Karpas-422 (cell line): ENCODE data around the gene TBCD. TPM values are rescaled to one million over a fixed set of nuclear protein-coding genes. Genes with fewer than 3 reads are reported as not detected.
A peak's percentile ranks its signal among the peaks of the same experiment; 100 is the strongest.

Source experiments
- DNase-seq: peaks from one replicate; pipeline ENCODE4 v3.0.0-alpha.2; 2015
- H2AFZ ChIP-seq: fragments of 200-600 bp; sonication (generic); 2 replicates; pipeline ENCODE4 v1.6.1; 2014; ENCODE audit warnings: antibody characterized with exemption, low read length, mixed read lengths
- H3K27ac ChIP-seq: fragments of 200-600 bp; sonication (generic); 2 replicates; pipeline ENCODE4 v1.5.1; 2014; ENCODE audit warnings: mild to moderate bottlenecking, low read length, moderate library complexity
- H3K27me3 ChIP-seq: fragments of 200-600 bp; sonication (generic); 2 replicates; pipeline ENCODE4 v1.6.1; 2014; ENCODE audit warnings: low read length, mixed read lengths
- H3K36me3 ChIP-seq: fragments of 200-600 bp; sonication (generic); 2 replicates; pipeline ENCODE4 v1.6.1; 2014; ENCODE audit warnings: low read length, mixed read lengths; ENCODE audit not compliant: insufficient read depth
- H3K4me1 ChIP-seq: fragments of 200-600 bp; sonication (generic); 2 replicates; pipeline ENCODE4 v1.6.1; 2014; ENCODE audit warnings: mild to moderate bottlenecking, low read length, mixed read lengths
- H3K4me2 ChIP-seq: fragments of 200-600 bp; sonication (generic); 2 replicates; pipeline ENCODE4 v1.6.1; 2014; ENCODE audit warnings: low read length, low read depth, mild to moderate bottlenecking; ENCODE audit not compliant: poor library complexity, severe bottlenecking
- H3K4me3 ChIP-seq: fragments of 200-600 bp; sonication (generic); 2 replicates; pipeline ENCODE4 v1.5.1; 2014; ENCODE audit warnings: mild to moderate bottlenecking, antibody characterized with exemption, low read length, mixed read lengths
- H3K79me2 ChIP-seq: fragments of 200-600 bp; sonication (generic); 2 replicates; pipeline ENCODE4 v1.6.1; 2014; ENCODE audit warnings: mild to moderate bottlenecking, low read length, mixed read lengths
- H3K9ac ChIP-seq: fragments of 200-600 bp; sonication (generic); 2 replicates; pipeline ENCODE4 v1.6.0; 2014; ENCODE audit warnings: low read length
- H3K9me2 ChIP-seq: fragments of 200-600 bp; sonication (generic), shearing (Covaris generic); replicated peaks from 2 replicates; pipeline ENCODE4 v1.6.0; 2014; ENCODE audit warnings: mild to moderate bottlenecking, low read length, moderate library complexity; ENCODE audit not compliant: insufficient read depth
- H3K9me3 ChIP-seq: fragments of 300-700, 200-600 bp; sonication (generic); 2 replicates; pipeline ENCODE4 v1.6.1; 2014; ENCODE audit warnings: low read length, mixed read lengths
- H4K20me1 ChIP-seq: fragments of 200-600 bp; sonication (generic); 2 replicates; pipeline ENCODE4 v1.6.1; 2014; ENCODE audit warnings: mild to moderate bottlenecking, antibody characterized with exemption, low read length, low read depth; ENCODE audit not compliant: insufficient read depth
- total RNA-seq: library from RNA; depleted of rRNA; stranded (reverse); fragments of >200 nt; shearing (Covaris generic); gene quantifications from 2 replicates; pipeline ENCODE4 v1.2.3, GENCODE V29; 2014; ENCODE audit warnings: low replicate concordance

TBCD gene
- total RNA-seq, 1 experiment from 2014 or later = 28.7 TPM

GRCh38 chr17:82911822-82912221, 160.0 kb downstream of the TBCD start:
- H3K9me3 ChIP-seq = no peaks in the 10 kb centered on the region
- no peaks in the 10 kb centered on the region for H3K4me1 ChIP-seq
- no peaks in the 10 kb centered on the region for H3K79me2 ChIP-seq
- no peak overlapping the region for H3K27ac ChIP-seq
- no peak overlapping the region for H3K4me2 ChIP-seq
- no peak overlapping the region for H3K4me3 ChIP-seq
- no peaks in the 10 kb centered on the region for H3K27me3 ChIP-seq
- no peaks in the 10 kb centered on the region; the same call in 1 of the 2 replicates for H3K36me3 ChIP-seq
- DNase-seq = no peak
- no peaks in the 10 kb centered on the region for H3K9me2 ChIP-seq
- no peak overlapping the region for H2AFZ ChIP-seq
- no peak overlapping the region for H3K9ac ChIP-seq
- no peaks in the 10 kb centered on the region for H4K20me1 ChIP-seq

- Histone ChIP-seq H3K27me3 (no peaks in the 10 kb centered on the region), H3K4me3 (no peak overlapping the region), H3K27ac (no peak overlapping the region), H3K36me3 (no peaks in the 10 kb centered on the region; the same call in 1 of the 2 replicates), H2AFZ (no peak overlapping the region), H3K9ac (no peak overlapping the region), H3K79me2 (no peaks in the 10 kb centered on the region), H4K20me1 (no peaks in the 10 kb centered on the region), H3K4me1 (no peaks in the 10 kb centered on the region), H3K9me3 (no peaks in the 10 kb centered on the region), H3K4me2 (no peak overlapping the region), H3K9me2 (no peaks in the 10 kb centered on the region)
- DNase-seq = no peak
Observed at GRCh38 chr17:82912484-82913089, 160.7 kb downstream of the TBCD start.

DNA sequence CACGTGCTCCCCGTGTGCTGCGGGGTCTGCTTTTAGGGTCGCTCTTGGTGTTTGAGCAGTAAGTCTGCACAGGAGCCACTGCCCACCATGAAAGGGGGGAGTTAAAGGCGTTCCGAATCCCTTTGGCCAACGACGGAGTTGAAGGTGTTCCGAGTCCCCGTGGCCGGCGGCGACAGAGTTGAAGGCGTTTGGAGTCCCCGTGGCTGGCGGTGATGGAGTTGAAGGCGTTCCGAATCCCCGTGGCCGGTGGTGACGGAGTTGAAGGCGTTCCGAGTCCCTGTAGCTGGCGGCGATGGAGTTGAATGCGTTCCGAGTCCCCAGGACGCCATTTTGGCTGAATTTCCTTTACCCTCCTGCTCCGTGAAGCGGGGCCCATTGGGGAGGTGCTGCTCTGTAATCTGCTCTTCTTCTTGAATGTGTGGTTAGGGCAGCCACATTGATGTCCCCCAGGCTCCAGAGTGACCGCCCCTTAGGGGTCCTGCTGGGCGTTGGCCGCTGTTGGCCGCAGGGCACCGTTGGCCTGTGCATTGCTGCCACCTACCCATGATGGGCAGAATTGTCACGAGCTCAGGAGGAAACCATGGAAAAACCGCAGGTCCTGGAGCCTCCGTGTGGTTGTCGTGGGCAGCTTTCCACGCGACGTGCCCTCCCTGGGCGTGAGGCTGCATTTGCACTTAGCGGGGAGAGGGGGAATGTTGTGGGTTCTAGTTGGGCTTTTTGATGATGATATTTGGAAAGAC, 161.6 kb downstream of the TBCD start:
- Histone ChIP-seq H3K27ac (no peak overlapping the region), H2AFZ (no peak overlapping the region), H3K4me2 (no peak overlapping the region), H3K27me3 (no peaks in the 10 kb centered on the region), H3K36me3 (no peaks in the 10 kb centered on the region; the same call in 1 of the 2 replicates), H3K9me3 (no peaks in the 10 kb centered on the region), H3K9ac (no peak overlapping the region), H3K4me1 (no peaks in the 10 kb centered on the region), H3K9me2 (no peaks in the 10 kb centered on the region), H3K79me2 (no peaks in the 10 kb centered on the region), H4K20me1 (no peaks in the 10 kb centered on the region), H3K4me3 (no peak overlapping the region)
- no peak for DNase-seq

GRCh38 chr17:82914375-82914774, 162.5 kb downstream of the TBCD start:
- DNase-seq = peak; percentile 49
- no peak overlapping the region for H3K27ac ChIP-seq

DNA sequence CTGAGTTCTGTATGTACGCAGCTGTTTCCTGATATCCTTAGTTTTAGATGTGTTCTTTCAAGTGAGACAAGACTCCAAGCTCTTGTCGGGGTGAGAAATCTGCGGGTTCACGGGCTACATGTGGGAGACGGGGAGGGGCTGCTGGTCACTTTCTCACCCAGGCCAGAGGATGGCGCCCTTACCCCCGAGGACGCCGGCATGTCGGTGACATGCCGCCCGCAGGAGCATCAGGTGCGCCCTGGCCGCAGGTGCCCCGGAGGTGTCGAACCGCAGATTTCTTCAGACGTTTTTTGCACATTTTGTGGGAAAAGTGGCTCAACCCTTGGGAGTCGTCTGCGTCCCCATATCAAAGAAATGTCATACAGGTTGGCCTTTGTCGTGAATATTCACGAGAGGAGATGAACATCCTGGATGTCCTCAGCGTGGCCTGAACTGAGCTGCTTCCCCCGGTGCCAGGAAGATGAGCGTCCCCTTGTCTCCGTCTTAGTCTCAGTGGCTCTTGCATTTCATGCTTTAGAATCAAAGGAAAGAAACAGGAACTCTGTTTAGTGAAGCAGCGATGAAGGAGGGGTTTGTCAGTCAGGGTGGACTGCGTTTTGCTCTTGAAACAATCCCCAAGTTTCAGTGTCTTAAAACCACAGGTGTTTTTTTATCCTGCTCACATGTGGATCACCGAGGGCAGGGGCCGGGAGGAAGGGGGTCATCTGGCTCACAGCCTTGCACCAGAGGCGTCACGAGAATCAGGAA, 163.3 kb downstream of the TBCD start:
- H2AFZ ChIP-seq = no peak overlapping the region
- H3K27ac ChIP-seq = no peak overlapping the region
- H3K27me3 ChIP-seq = no peaks in the 10 kb centered on the region
- H3K9ac ChIP-seq = no peak overlapping the region
- H3K4me2 ChIP-seq = no peak overlapping the region
- H3K36me3 ChIP-seq = no peaks in the 10 kb centered on the region; the same call in 1 of the 2 replicates
- no peak overlapping the region for H3K4me3 ChIP-seq
- no peaks in the 10 kb centered on the region for H3K4me1 ChIP-seq
- H3K9me2 ChIP-seq = no peaks in the 10 kb centered on the region
- no peak for DNase-seq
- no peaks in the 10 kb centered on the region for H3K9me3 ChIP-seq
- H3K79me2 ChIP-seq = no peaks in the 10 kb centered on the region
- no peaks in the 10 kb centered on the region for H4K20me1 ChIP-seq

More at GRCh38 chr17:82914375-82914774, 162.5 kb downstream of the TBCD start:
- no peaks in the 10 kb centered on the region for H3K9me2 ChIP-seq
- H4K20me1 ChIP-seq = no peaks in the 10 kb centered on the region
- H3K9me3 ChIP-seq = no peaks in the 10 kb centered on the region
- H3K79me2 ChIP-seq = no peaks in the 10 kb centered on the region
- no peaks in the 10 kb centered on the region for H3K4me1 ChIP-seq
- H3K4me3 ChIP-seq = no peak overlapping the region
- H3K9ac ChIP-seq = no peak overlapping the region
- H3K36me3 ChIP-seq = no peaks in the 10 kb centered on the region; the same call in 1 of the 2 replicates
- no peaks in the 10 kb centered on the region for H3K27me3 ChIP-seq
- no peak overlapping the region for H2AFZ ChIP-seq
- H3K4me2 ChIP-seq = no peak overlapping the region

GRCh38 chr17:82915757-82916027, 163.8 kb downstream of the TBCD start:
- Histone ChIP-seq H4K20me1 (no peaks in the 10 kb centered on the region), H3K4me2 (no peak overlapping the region), H3K36me3 (no peaks in the 10 kb centered on the region; the same call in 1 of the 2 replicates), H2AFZ (no peak overlapping the region), H3K27ac (no peak overlapping the region), H3K79me2 (no peaks in the 10 kb centered on the region), H3K4me1 (no peaks in the 10 kb centered on the region), H3K9ac (no peak overlapping the region), H3K27me3 (no peaks in the 10 kb centered on the region), H3K4me3 (no peak overlapping the region), H3K9me2 (no peaks in the 10 kb centered on the region), H3K9me3 (no peaks in the 10 kb centered on the region)
- DNase-seq = no peak

DNA sequence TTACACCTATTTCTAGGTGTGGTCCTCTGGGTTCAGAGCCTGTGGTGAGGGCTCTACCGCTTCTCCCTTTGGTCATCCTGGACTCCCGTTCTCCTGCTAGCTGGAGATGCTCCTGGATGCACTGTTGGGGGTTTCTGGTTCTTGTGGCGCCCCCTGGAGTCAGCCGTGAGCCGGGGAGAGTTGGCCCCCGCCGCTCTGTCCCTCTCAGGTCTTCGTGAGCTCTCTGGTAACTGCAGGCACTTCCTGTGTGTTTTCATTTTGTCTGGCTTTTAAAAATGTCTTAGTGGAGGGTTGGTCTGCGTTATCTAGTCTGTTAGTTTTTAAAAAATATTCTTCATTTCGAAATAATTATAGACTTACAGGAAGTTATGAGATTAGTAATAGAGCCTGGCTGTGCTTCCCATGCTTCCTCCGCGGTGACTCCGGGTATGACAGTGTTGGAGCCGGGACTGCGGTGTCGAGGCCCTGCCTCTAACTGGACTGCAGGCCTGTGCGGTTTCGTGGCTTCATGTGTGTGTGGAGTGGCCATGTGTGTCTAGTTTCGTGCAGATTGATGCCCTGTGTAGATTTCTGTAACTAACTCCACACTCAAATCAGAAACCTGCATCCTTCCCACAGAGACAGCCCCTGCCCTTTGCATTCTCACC, 166.0 kb downstream of the TBCD start:
- Histone ChIP-seq H3K9ac (no peak overlapping the region), H3K4me3 (no peak overlapping the region), H2AFZ (no peak overlapping the region), H3K4me2 (no peak overlapping the region), H3K27ac (no peak overlapping the region), H3K9me3 (no peaks in the 10 kb centered on the region), H3K9me2 (no peaks in the 10 kb centered on the region), H3K36me3 (no peaks in the 10 kb centered on the region), H3K27me3 (no peaks in the 10 kb centered on the region), H3K4me1 (no peaks in the 10 kb centered on the region), H4K20me1 (no peaks in the 10 kb centered on the region), H3K79me2 (no peaks in the 10 kb centered on the region)
- DNase-seq = no peak

DNA sequence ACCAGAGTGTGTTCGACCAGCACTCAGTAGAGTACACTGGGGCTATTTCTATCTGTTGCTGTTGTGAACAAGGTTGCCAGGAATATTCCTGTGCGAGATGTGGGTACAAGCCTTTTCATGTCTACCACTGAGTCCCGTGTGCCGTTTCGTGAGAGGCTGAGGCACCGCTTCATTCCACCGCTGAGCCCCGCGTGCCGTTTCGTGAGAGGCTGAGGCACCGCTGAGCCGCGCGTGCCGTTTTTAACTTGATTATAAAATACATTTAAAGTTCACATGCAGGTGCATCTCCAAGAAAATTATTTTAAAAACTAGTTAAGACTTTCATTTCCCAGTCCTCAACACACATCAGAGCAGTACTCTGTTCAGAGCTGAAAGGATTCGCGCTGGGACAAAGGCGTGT, 166.6 kb downstream of the TBCD start:
- no peaks in the 10 kb centered on the region for H3K4me1 ChIP-seq

More for the DNA sequence above, 166.6 kb downstream of the TBCD start:
- no peak overlapping the region for H3K4me3 ChIP-seq
- no peak overlapping the region for H3K9ac ChIP-seq
- no peak overlapping the region for H2AFZ ChIP-seq
- H3K4me2 ChIP-seq = no peak overlapping the region
- H3K9me2 ChIP-seq = no peaks in the 10 kb centered on the region
- H3K27me3 ChIP-seq = no peaks in the 10 kb centered on the region
- no peaks in the 10 kb centered on the region for H3K9me3 ChIP-seq
- H3K79me2 ChIP-seq = no peaks in the 10 kb centered on the region
- H4K20me1 ChIP-seq = no peaks in the 10 kb centered on the region
- H3K27ac ChIP-seq = no peak overlapping the region
- no peaks in the 10 kb centered on the region for H3K36me3 ChIP-seq
- no peak for DNase-seq
